ENCODE data around the gene TIMP1. TPM values are rescaled to one million over a fixed set of nuclear protein-coding genes. Genes with fewer than 3 reads are reported as not detected.

TIMP1 gene
- total and polyA plus RNA-seq, 2 donors (not counting 1 experiment from before 2014, with no cell fraction given), result 8.8 to 12.8 TPM

- Histone ChIP-seq H2AFZ (ENCODE audit: insufficient read depth, low read depth, low read length, poor library complexity, severe bottlenecking) (no peak overlapping the region), H4K20me1 (ENCODE audit: control insufficient read depth, insufficient read depth, low read length, poor library complexity, severe bottlenecking) (peaks cover 6% of the 10 kb centered on the region), H3K27ac (ENCODE audit: low read length in 2 of 2) (no peak overlapping the region), H3K9me3 (ENCODE audit: control extremely low read depth in 1 of 3, control insufficient read depth in 2 of 3, insufficient read depth in 1 of 3, low read length in 2 of 3) (no peaks in the 10 kb centered on the region), H3K4me1 (ENCODE audit: control insufficient read depth in 2 of 2, insufficient read depth in 2 of 2, low read length in 2 of 2) (no peaks in the 10 kb centered on the region), H3K27me3 (replicated peaks in 1 of 4; ENCODE audit: control extremely low read depth in 1 of 4, control insufficient read depth in 3 of 4, insufficient read depth in 4 of 4, low read length in 3 of 4) (peaks cover 0 to 7% (median 0%) of the 10 kb centered on the region in 4 experiments), H3K4me2 (replicated peaks; ENCODE audit: low read depth, low read length, poor library complexity, severe bottlenecking) (no peak overlapping the region), H3K79me2 (ENCODE audit: control insufficient read depth, insufficient read depth, low read length) (no peaks in the 10 kb centered on the region), H3K4me3 (ENCODE audit: control extremely low read depth in 1 of 5, extremely low read depth in 1 of 5, insufficient read depth in 1 of 5, low read depth in 2 of 5, low read length in 4 of 5) (no peak overlapping the region), H3K9ac (ENCODE audit: low read length) (no peak overlapping the region), H3K36me3 (replicated peaks in 1 of 2; ENCODE audit: control extremely low read depth in 1 of 2, control insufficient read depth in 1 of 2, extremely low read depth in 1 of 2, insufficient read depth in 2 of 2, low read length in 1 of 2) (peaks cover 0 to 13% of the 10 kb centered on the region in 2 experiments)
- H3K27ac Mint-ChIP-seq, result no peak overlapping the region
- H3K9me3 Mint-ChIP-seq (ENCODE audit: insufficient read depth), result no peaks in the 10 kb centered on the region
- TF ChIP-seq CTCF (IDR thresholded peaks at IDR 0.05), result no peak
- no peak for TF ChIP-seq EZH2 (IDR thresholded peaks at IDR 0.05; ENCODE audit: borderline replicate concordance, insufficient read depth, low read depth, low read length, poor library complexity, severe bottlenecking)
- peaks cover 5% of the 10 kb centered on the region for H3K4me1 Mint-ChIP-seq
- no peak for DNase-seq
- WGBS (ENCODE audit: insufficient coverage), result 61% methylated on average over 12 of the region's 27 CpGs
- ChIA-PET POLR2A (no interaction called here), CTCF (no interaction called here)
- no peak for ATAC-seq (ENCODE audit: low read depth)
- intact Hi-C loops (cut with micrococcal nuclease), result no loop called here
- peaks cover 19% of the 10 kb centered on the region for H3K27me3 Mint-ChIP-seq
- H3K4me3 Mint-ChIP-seq, result no peak overlapping the region
Measured at GRCh38 chrX:47574547-47575301, 7.5 kb upstream of the TIMP1 start.
